Heart left ventricle (tissue), 13 donors: ENCODE results near the gene OPCML.

Experiments used
- CTCF ChIP-seq, 12 donors: fragments of 200-600 bp; sonication (generic) in 4 of 12; IDR thresholded peaks; one replicate each; pipeline versions ENCODE4 v1.5.0 to v1.8.0; 2018 to 2022; ENCODE audit warnings: antibody characterized with exemption in 12 of 12, mild to moderate bottlenecking in 5 of 12
- POLR2A ChIP-seq, 2 donors: fragments of 450-650 bp; IDR thresholded peaks; one replicate each; pipeline ENCODE4 v1.6.1; 2017; ENCODE audit warnings: antibody characterized with exemption in 2 of 2, mild to moderate bottlenecking in 2 of 2, moderate library complexity in 2 of 2
- donor health status: ischemic (EF 13 %, LVEDD 7.1; RV severe dilation, severe dysfunction).
- donor health status: DM: no; HTN: yes; CAD: no.
- donor health status: DM: no; HTN: no; CAD: no.
- donor health status: ischemic (EF 25% LVEDD 6.9; RV normal size, moderate dysfunction).
- donor health status: ischemic (EF 25% LVEDD 5.7; RV mildly dilated, moderate dysfunction).
- donor health status: ischemic (EF 35%, LVEDD 5.7; RV mildly dilated, moderate dysfunction).
- donor health status: nonischemic (EF 11% LVEDD 7.7; RV severe dilation, severe dysfunction).
- donor health status: DM: yes; HTN: yes; CAD: no.
- donor health status: PGD.
- donor health status: ischemic (EF 29% LVEDD 5.4; RV normal size, mild dysfunction).
- donor health status: nonischemic (EF 23%, LVEDD 6.1; RV moderate dilation, normal function).

GRCh38 chr11:132680584-132680983, 851.7 kb downstream of the OPCML start:
- no peak for TF ChIP-seq CTCF (IDR thresholded peaks at IDR 0.05)
- no peak for TF ChIP-seq POLR2A (IDR thresholded peaks at IDR 0.05)
